Stimulated activated CD4-positive, alpha-beta T cell treated with anti-CD3 and anti-CD28 coated beads, Interleukin-12 subunit alpha, Interleukin-12 subunit beta, amount 100 ng/mL, for 48 hours (primary cell): ENCODE measurements around the gene RMP24.
"Not testable (repeated sequence)": the region's sequence is repeated elsewhere in the genome, so short reads cannot be mapped to it uniquely, and the experiment has no call there.

Experiments used
- DNase-seq, 3 donors: peaks; one replicate each; pipeline ENCODE4 v3.0.0-alpha.2; 2020; ENCODE audit warnings: low read depth in 2 of 3, low spot score in 1 of 3

Gene RMP24

GRCh38 chr18:35967866-35968265 is 4.6 kb upstream of the RMP24 start:
- DNase-seq: not testable (repeated sequence)

GRCh38 chr18:35968278-35968880 is 4.1 kb upstream of the RMP24 start:
- no peak for DNase-seq

DNA sequence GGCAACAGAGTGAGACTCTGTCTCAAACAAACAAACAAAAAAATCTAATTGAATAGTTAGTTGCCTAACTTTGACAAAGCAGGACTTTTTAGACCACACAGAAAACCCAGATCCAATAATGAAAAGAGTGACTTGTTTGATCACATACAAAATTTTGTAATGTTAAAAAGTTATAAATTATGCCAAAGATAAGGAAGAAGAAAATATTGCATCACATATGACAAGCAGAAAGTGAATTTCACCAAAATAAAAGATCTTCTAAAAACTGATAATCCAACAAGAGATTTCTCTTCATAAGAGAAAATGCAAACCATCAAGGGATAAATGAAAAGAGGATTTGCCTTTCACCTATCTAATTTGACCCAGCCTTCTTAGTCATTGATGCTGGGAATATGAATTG is 2.8 kb upstream of the RMP24 start:
- DNase-seq: no peak

- DNase-seq: no peak
These were observed 750 bp upstream of the RMP24 start for GRCh38 chr18:35971661-35972196.

DNA sequence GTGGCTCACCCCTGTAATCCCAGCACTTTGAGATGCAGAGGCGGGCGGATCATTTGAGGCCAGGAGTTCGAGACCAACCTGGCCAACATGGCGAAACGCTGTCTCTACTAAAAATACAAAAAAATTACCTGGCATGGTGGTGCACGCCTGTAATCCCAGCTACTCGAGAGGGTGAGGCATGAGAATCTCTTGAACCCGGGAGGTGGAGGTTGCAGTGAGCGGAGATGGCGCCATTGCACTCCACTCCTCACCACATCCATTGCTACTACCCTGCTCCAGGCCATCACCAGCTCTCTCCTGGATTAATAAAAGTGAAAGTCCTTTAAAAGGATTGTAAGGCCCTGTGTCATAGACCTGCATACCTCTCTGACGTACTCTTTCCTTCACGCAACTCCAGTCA is 1.2 kb downstream of the RMP24 start:
- DNase-seq: no peak

DNA sequence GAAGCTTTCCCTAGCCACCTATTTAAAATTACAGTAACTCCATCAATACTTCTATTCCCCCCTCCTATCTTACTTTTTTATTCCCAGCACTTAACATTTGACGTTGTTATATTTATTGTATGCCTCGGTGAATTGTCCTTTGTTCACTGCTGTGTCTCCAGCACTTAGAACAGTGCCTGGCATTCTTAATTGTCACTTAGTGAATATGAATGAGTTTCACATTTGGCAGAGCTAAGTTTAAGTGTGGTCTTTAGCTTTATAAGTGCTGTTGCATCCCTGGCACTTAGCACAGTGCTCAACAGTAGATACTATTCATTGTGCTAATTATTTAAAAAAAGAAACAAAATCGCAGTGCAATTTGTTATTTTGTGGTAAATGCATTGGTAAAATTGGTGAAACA is 1.7 kb downstream of the RMP24 start:
- DNase-seq: no peak

GRCh38 chr18:35979112-35979511 is 6.6 kb downstream of the RMP24 start:
- no peak for DNase-seq

GRCh38 chr18:35982409-35983114 is 10.1 kb downstream of the RMP24 start:
- DNase-seq: no peak

GRCh38 chr18:35983147-35983546 is 10.7 kb downstream of the RMP24 start:
- no peak for DNase-seq

GRCh38 chr18:35983818-35984217 is 11.3 kb downstream of the RMP24 start:
- DNase-seq: no peak

GRCh38 chr18:35991696-35992095 is 19.2 kb downstream of the RMP24 start:
- no peak for DNase-seq

DNA sequence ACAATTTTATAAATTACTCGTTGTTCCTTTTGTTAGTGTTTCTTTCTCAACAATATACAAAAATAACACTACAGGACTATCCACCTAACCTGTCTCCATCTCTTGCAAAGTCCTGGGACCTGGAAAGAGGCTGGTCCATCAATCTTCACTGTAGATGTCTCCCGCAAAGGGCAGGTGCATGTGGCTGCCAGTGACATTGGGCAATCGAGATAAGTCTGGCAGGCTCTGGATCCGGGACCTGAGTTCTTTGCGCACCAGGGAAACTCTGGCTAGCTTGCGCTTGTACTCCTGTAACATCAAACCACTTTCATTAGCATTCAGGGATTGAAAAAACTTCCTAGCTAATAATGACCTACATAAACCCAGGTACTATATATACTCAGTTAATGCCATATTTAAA is 20.5 kb downstream of the RMP24 start:
- no peak for DNase-seq

- no peak for DNase-seq
These were observed 26.5 kb downstream of the RMP24 start for GRCh38 chr18:35998967-35999366.

GRCh38 chr18:35999925-36000324 is 27.4 kb downstream of the RMP24 start:
- no peak for DNase-seq

DNA sequence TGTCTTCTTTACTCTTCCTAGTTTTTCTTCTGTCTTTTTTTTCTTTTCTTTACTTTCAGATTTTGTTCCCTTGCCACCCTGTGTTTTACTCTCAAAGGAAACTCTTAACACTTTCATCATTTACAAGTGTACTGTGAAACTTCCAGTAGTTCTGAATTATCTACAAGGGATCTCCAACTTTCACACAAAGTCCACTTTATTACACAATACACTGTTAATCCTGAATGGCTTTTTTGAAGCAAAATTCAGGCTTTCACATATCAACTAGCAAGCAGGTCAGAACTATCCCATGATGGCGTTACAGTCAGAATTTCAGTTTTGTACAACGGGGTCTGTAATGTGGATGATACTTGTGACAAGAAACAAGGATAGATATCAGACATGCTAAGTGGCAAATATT is 34.5 kb downstream of the RMP24 start:
- DNase-seq: no peak

DNA sequence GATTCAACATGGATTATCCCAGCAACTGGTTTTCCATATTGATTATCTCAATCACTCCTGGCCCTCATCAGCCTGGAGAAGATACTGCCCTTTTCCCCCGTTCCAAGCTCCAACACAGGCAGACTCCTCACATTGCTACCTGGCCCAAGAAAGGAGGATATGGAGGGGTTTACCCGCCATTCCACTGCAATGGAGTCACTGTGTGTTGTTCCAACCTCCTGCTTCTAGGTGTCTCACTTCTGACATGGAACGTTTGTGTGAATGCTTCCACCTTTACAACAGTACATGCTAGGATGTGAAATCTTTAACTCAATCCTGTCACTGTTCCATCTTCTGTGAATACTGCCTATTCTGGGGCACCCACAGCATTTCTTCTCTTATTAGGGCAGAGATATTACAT is 36.7 kb downstream of the RMP24 start:
- no peak for DNase-seq

DNA sequence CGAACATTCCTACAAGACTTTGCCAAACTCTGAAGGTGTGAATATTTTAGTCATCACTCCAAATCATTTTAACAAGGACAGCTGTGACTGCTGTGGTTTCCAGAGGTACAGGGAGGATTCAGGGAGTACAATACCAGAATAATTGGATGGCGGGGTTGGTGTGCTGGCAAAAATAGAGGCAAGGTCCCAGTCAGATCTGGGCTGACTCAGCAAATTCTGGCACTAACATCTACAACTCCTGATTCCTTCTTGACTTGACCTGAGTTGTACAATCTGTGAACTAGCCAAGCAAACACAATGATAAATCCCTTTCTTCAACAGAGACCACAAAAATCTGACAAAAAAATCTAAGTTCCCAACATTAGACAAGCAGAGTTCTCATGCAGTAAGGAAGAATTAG is 40.4 kb downstream of the RMP24 start:
- DNase-seq: no peak

DNA sequence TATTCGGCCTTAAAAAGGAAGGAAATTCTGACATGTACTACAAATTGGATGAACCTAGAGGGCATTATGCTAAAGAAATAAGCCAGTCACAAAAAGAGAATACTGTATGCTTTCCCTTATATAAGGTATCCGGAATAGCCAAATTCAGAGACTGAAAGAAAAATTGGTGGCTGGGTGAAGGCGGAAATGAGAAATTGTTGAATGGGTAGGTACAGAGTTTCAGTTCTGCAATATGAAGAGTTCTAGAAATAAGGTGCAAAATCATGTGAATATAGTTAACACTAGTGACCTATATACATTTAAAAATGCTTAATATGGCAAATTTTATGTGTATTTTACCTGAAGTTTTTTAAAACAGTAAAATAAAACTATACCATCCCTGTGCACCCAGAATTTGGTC is 43.1 kb downstream of the RMP24 start:
- DNase-seq: no peak

DNA sequence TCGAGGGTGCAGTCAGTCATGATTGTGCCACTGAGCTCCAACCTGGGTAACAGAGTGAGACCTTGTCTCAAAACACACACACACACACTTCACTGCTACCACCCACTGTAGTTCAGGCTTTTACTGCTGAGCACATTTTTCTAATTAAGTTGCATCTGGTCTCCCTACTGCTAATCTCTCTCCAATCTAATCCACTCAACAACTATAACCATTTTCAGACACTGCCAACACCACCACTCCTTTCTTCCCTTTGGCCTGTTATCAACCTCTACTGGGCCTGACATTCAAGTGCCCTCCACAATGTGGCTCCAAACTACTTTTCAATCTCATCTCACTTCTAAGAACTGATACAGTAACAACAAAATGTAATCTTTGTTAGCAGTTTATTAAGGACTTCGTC is 44.8 kb downstream of the RMP24 start:
- no peak for DNase-seq

GRCh38 chr18:36020174-36020711 is 47.8 kb downstream of the RMP24 start:
- DNase-seq: no peak

DNA sequence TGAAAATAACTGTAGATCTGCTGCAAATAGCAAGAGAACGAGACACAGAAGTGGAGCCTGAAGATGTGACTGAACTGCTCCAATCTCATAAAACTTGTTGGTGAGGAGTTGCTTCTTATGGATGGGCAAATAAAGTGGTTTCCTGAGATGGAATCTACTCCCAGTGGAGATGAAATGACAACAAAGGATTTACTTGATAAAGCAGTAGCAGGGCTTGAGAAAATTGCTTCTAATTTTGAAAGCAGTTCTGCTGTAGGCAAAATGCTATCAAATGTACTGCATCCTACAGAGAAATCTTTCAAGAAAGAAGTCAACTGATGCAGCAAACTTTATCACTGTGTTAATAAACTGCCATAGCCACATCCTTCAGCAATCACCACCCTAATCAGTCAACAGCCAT is 50.9 kb downstream of the RMP24 start:
- DNase-seq: no peak

DNA sequence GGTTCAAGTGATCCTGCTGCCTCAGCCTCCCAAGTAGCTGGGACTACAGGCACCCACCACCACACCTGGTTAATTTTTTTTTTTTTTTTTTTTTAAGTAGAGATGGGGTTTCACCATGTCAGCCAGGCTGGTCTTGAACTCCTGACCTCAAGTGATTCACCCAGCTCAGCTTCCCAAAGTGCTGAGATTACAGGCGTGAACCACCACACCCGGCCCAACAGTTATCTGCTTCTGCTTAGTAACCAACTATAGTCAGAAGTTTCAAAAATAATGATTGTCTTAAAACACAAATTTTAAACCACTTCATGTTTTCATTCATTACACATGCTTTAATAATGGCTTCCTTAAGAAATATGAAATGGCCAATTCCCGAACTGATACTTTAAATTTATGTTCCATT is 51.8 kb downstream of the RMP24 start:
- peak in 1 of 3 donors; percentile 2 for DNase-seq

- no peak for DNase-seq
These were observed 52.5 kb downstream of the RMP24 start for GRCh38 chr18:36025025-36025424.
